ENCODE measurements around the gene RPL32.
"Not testable (repeated sequence)": the region's sequence is repeated elsewhere in the genome, so short reads cannot be mapped to it uniquely, and the experiment has no call there.

RPL32 gene

DNA sequence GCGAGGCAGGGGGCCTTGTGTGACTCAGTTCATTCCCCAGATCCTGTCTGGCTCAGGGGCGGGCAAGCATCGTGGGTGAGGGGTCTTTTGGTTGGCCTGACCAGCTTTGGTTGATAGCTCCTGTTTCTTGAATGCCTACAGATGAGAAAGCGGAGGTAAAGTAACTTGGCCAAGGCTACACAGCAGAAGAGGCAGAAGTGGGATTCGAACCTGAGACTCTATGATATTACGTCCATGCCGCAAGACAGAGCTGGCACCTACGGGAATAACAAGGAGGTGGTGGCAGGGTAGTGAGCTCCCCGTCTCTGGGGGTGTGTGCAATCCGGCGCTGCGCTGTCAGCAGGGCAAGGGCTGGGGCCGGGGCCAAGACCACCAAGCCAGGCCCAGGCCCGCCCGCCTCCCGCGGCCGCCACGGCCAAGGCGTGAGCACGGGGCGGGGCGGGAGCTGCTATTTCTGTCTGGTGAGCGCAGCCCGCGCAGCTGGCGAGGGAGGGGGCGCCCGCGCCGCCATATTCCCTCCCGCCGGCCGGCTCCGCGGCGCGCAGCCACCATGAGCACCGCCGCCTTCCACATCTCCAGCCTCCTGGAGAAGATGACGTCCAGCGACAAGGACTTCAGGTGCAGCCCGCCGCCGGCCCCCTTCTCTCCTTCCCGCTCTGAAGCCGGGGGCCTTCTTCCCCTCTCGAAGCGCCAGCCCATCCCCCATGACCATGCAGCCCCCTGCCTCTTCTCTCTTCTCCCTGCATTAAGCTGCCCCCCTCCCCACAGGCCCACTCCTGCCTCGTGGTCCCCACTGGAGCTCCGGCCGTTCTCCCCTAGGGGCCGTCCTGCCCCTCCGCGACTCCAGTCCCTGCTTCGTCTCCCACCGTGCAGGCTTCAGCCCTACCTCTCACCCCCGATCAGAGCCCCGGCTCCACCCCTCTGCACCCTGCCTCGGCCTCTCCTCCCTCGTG, 44.9 kb downstream of the RPL32 start, which contains the start of gene CAND2:
Gene CAND2 (plus strand): TSS at position 510 of the 953 bp plus-strand sequence. CDS start 41 bp downstream, at position 551.
- Histone ChIP-seq H3K4me3 (ENCODE audit: low read depth in 1 of 2, low read length in 1 of 2) (no peak within 1 kb of the TSS), H3K27me3 (peaks cover 62% of the 10 kb centered on the region), H3K36me3 (no peaks in the 10 kb centered on the region), H3K27ac (no peak within 1 kb of the TSS), H3K9me3 (no peaks in the 10 kb centered on the region), H3K4me1 (ENCODE audit: control insufficient read depth in 1 of 2, insufficient read depth in 1 of 2, low read depth in 1 of 2, low read length in 1 of 2) (peaks cover 0 to 6% of the 10 kb centered on the region in 2 experiments)
- TF ChIP-seq, protein P1, sequence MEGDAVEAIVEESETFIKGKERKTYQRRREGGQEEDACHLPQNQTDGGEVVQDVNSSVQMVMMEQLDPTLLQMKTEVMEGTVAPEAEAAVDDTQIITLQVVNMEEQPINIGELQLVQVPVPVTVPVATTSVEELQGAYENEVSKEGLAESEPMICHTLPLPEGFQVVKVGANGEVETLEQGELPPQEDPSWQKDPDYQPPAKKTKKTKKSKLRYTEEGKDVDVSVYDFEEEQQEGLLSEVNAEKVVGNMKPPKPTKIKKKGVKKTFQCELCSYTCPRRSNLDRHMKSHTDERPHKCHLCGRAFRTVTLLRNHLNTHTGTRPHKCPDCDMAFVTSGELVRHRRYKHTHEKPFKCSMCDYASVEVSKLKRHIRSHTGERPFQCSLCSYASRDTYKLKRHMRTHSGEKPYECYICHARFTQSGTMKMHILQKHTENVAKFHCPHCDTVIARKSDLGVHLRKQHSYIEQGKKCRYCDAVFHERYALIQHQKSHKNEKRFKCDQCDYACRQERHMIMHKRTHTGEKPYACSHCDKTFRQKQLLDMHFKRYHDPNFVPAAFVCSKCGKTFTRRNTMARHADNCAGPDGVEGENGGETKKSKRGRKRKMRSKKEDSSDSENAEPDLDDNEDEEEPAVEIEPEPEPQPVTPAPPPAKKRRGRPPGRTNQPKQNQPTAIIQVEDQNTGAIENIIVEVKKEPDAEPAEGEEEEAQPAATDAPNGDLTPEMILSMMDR (IDR thresholded peaks at IDR 0.05), result no peak

DNA sequence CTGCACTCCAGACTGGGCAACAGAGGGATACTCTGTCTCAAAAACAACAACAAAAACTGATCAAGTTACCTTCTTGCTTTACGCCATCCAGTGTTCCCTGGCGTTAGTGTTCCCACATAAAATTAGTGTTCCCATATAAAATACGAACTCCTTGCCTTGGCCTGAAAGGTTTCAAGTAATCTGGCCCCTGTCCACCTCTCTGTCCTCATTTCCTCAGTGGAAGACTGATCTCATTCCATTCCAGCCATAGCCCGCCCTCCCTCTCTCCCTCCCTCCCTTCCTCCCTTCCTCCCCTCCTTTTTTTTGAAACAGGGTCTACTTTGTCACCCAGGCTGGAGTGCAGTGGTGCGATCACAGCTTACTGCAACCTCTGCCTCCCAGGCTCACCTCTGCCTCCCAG, 47.7 kb downstream of the RPL32 start:
- no peaks in the 10 kb centered on the region for H3K36me3 ChIP-seq
- no peak overlapping the region for H3K27ac ChIP-seq
- no peaks in the 10 kb centered on the region for H3K9me3 ChIP-seq
- TF ChIP-seq, protein P1 (IDR thresholded peaks at IDR 0.05), result no peak
- H3K27me3 ChIP-seq, result peaks cover 71% of the 10 kb centered on the region
- no peak overlapping the region for H3K4me3 ChIP-seq (ENCODE audit: low read depth in 1 of 2, low read length in 1 of 2)
- H3K4me1 ChIP-seq (ENCODE audit: control insufficient read depth in 1 of 2, insufficient read depth in 1 of 2, low read depth in 1 of 2, low read length in 1 of 2), result peaks cover 0 to 6% of the 10 kb centered on the region in 2 experiments

GRCh38 chr3:12791430-12791829, 49.9 kb downstream of the RPL32 start:
- H3K9me3 ChIP-seq, result no peaks in the 10 kb centered on the region
- H3K27ac ChIP-seq, result no peak overlapping the region
- no peak overlapping the region for H3K4me3 ChIP-seq (ENCODE audit: low read depth in 1 of 2, low read length in 1 of 2)
- peaks cover 55% of the 10 kb centered on the region for H3K27me3 ChIP-seq
- H3K4me1 ChIP-seq (ENCODE audit: control insufficient read depth in 1 of 2, insufficient read depth in 1 of 2, low read depth in 1 of 2, low read length in 1 of 2), result peaks cover 0 to 3% of the 10 kb centered on the region in 2 experiments
- no peaks in the 10 kb centered on the region for H3K36me3 ChIP-seq
- TF ChIP-seq, protein P1 (IDR thresholded peaks at IDR 0.05), result no peak

DNA sequence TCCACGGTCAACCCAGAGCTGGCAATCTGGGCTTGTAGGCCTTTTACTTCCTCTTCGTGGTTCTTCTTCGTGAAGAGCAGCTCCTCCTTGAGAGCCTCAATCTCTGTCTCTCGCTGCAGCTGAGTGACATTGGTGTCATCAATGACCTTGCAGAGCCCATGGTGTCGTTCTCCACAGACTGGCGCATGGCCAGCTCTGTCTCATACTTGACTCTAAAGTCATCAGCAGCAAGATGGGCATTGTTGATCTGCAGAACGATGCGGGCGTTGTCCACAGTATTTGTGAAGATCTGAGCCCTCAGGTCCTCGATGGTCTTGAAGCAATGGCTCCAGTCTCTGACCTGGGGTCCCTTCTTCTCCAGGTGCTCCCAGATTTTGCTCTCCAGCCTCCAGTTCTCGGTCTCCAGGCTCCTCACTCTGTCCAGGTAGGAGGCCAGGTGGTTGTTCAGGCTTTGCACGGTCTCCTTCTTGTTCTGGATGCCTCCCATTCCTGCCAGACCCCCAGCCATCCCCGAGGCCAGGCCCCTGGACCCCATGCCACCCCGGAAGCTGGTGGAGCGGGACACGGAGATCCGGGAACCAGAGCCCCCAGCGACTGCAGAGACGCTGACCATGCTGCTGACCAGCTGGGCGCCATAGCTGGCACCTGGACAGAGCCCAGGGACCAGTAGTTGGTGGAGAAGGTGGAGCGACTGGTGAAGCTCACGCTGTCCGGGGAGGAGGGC, 53.2 kb downstream of the RPL32 start:
- H3K9me3 ChIP-seq; H3K36me3 ChIP-seq; H3K27ac ChIP-seq; H3K4me3 ChIP-seq (ENCODE audit: low read depth in 1 of 2, low read length in 1 of 2): not testable (repeated sequence)
- peaks cover 20 to 27% of the 10 kb centered on the region in 2 experiments for H3K4me1 ChIP-seq (ENCODE audit: control insufficient read depth in 1 of 2, insufficient read depth in 1 of 2, low read depth in 1 of 2, low read length in 1 of 2)
- peaks cover 26% of the 10 kb centered on the region for H3K27me3 ChIP-seq

- not testable (repeated sequence) for H3K9me3 ChIP-seq; H3K27ac ChIP-seq; H3K36me3 ChIP-seq; H3K4me3 ChIP-seq (ENCODE audit: low read depth in 1 of 2, low read length in 1 of 2)
- Histone ChIP-seq H3K27me3 (peaks cover 22% of the 10 kb centered on the region), H3K4me1 (ENCODE audit: control insufficient read depth in 1 of 2, insufficient read depth in 1 of 2, low read depth in 1 of 2, low read length in 1 of 2) (peaks cover 20 to 30% of the 10 kb centered on the region in 2 experiments)
These were observed 54.0 kb downstream of the RPL32 start for GRCh38 chr3:12787346-12787745.

DNA sequence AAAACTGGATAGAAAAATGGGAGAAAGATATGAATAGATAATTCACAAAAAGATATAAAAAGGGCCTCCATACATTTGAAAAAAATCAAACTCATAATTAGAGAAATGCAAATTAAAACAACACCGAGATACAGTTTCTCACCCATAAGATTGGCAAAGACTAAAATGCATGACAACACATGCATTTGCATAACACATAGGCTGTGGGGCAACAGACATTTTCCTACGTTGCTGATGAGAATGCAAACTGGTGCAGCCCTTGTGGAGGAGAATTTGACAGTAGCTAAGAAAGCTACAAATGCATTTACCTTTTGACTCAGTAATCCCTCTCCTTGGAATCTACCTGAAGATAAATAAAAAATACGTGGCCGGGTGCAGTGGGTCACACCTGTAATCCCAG, 56.3 kb downstream of the RPL32 start:
- Histone ChIP-seq H3K36me3 (no peaks in the 10 kb centered on the region), H3K4me1 (ENCODE audit: control insufficient read depth in 1 of 2, insufficient read depth in 1 of 2, low read depth in 1 of 2, low read length in 1 of 2) (peaks cover 20 to 30% of the 10 kb centered on the region in 2 experiments), H3K27ac (no peak overlapping the region), H3K27me3 (peaks cover 30% of the 10 kb centered on the region), H3K4me3 (ENCODE audit: low read depth in 1 of 2, low read length in 1 of 2) (no peak overlapping the region), H3K9me3 (no peaks in the 10 kb centered on the region)
- TF ChIP-seq, protein P1 (IDR thresholded peaks at IDR 0.05), result no peak
